Loucy (cell line): ENCODE measurements around the gene TMEM169.

Experiments used
- H2AFZ ChIP-seq: fragments of 200-600 bp; sonication (generic); 2 replicates; pipeline ENCODE4 v1.6.0; 2016; ENCODE audit warnings: antibody characterized with exemption, mild to moderate bottlenecking, low read length, moderate library complexity
- H3F3A ChIP-seq: fragments of 200-600 bp; 2 replicates; pipeline ENCODE4 v1.6.0; 2016; ENCODE audit warnings: antibody characterized with exemption, low read depth, mild to moderate bottlenecking
- H3K27me3 ChIP-seq: fragments of 200-600 bp; sonication (generic); 2 replicates; pipeline ENCODE4 v1.6.1; 2014; ENCODE audit warnings: low read length, mild to moderate bottlenecking; ENCODE audit not compliant: insufficient read depth, poor library complexity, severe bottlenecking
- H3K36me3 ChIP-seq: fragments of 200-600 bp; sonication (generic); 2 replicates; pipeline ENCODE4 v1.6.1; 2016; ENCODE audit warnings: low read length; ENCODE audit not compliant: insufficient read depth
- H3K4me1 ChIP-seq: fragments of 200-600 bp; sonication (generic); 2 replicates; pipeline ENCODE4 v1.5.1; 2014; ENCODE audit warnings: low read length, mild to moderate bottlenecking; ENCODE audit not compliant: insufficient read depth, poor library complexity, severe bottlenecking
- H3K4me2 ChIP-seq: fragments of 200-600 bp; sonication (generic); 2 replicates; pipeline ENCODE4 v1.6.0; 2014; ENCODE audit warnings: antibody characterized with exemption, low read length, low read depth, mild to moderate bottlenecking; ENCODE audit not compliant: poor library complexity, severe bottlenecking
- H3K4me3 ChIP-seq: fragments of 200-600 bp; sonication (generic); 2 replicates; pipeline ENCODE4 v1.5.1; 2014; ENCODE audit warnings: low read length, mild to moderate bottlenecking, mixed read lengths; ENCODE audit not compliant: poor library complexity, severe bottlenecking
- H3K79me2 ChIP-seq: fragments of 200-600 bp; sonication (generic); 2 replicates; pipeline ENCODE4 v1.6.1; 2014; ENCODE audit warnings: low read length; ENCODE audit not compliant: insufficient read depth
- H3K9ac ChIP-seq: fragments of 200-600 bp; sonication (generic); 2 replicates; pipeline ENCODE4 v1.6.0; 2014; ENCODE audit warnings: mild to moderate bottlenecking, low read depth, low read length, moderate library complexity; ENCODE audit not compliant: poor library complexity, severe bottlenecking
- H3K9me2 ChIP-seq: fragments of 200-600 bp; sonication (generic); replicated peaks from 2 replicates; pipeline ENCODE4 v1.6.1; 2016; ENCODE audit warnings: low read depth, low read length, mixed read lengths
- H3K9me3 ChIP-seq: fragments of 200-600 bp; sonication (generic); 2 replicates; pipeline ENCODE4 v1.6.1; 2014; ENCODE audit warnings: mild to moderate bottlenecking, antibody characterized with exemption, low read length, low read depth; ENCODE audit not compliant: insufficient read depth
- H4K20me1 ChIP-seq: fragments of 200-600 bp; sonication (generic); 2 replicates; pipeline ENCODE4 v1.6.0; 2014; ENCODE audit warnings: antibody characterized with exemption, low read length, mild to moderate bottlenecking; ENCODE audit not compliant: insufficient read depth, poor library complexity, severe bottlenecking
- EZH2phosphoT487 ChIP-seq: fragments of 200-600 bp; IDR thresholded peaks from 2 replicates; pipeline ENCODE4 v1.6.1; 2018; ENCODE audit warnings: antibody characterized with exemption, mild to moderate bottlenecking, moderate library complexity, borderline replicate concordance
- TF ChIP-seq, protein P1 (sequence below): fragments of 200-600 bp; sonication (generic); conservative IDR thresholded peaks from 2 replicates; pipeline ENCODE4 v1.5.1; 2014; ENCODE audit warnings: mild to moderate bottlenecking, antibody characterized with exemption, low read length

TMEM169 gene

GRCh38 chr2:216066230-216066629 lies 15.5 kb upstream of the TMEM169 start:
- Histone ChIP-seq H3K27me3 (no peaks in the 10 kb centered on the region), H3K4me2 (no peak overlapping the region), H4K20me1 (no peaks in the 10 kb centered on the region), H3K4me3 (no peak overlapping the region), H3K36me3 (peaks cover 5% of the 10 kb centered on the region; the same call in 1 of the 2 replicates), H3K79me2 (no peaks in the 10 kb centered on the region), H3F3A (0 out of 2 replicates have a peak, but pooled peaks cover 4% of the 10 kb centered on the region), H3K9me3 (no peaks in the 10 kb centered on the region), H3K9me2 (no peaks in the 10 kb centered on the region), H3K4me1 (peaks cover 5% of the 10 kb centered on the region), H3K9ac (no peak overlapping the region), H2AFZ (no peak overlapping the region)
- no peak for TF ChIP-seq EZH2phosphoT487
- TF ChIP-seq, protein P1, sequence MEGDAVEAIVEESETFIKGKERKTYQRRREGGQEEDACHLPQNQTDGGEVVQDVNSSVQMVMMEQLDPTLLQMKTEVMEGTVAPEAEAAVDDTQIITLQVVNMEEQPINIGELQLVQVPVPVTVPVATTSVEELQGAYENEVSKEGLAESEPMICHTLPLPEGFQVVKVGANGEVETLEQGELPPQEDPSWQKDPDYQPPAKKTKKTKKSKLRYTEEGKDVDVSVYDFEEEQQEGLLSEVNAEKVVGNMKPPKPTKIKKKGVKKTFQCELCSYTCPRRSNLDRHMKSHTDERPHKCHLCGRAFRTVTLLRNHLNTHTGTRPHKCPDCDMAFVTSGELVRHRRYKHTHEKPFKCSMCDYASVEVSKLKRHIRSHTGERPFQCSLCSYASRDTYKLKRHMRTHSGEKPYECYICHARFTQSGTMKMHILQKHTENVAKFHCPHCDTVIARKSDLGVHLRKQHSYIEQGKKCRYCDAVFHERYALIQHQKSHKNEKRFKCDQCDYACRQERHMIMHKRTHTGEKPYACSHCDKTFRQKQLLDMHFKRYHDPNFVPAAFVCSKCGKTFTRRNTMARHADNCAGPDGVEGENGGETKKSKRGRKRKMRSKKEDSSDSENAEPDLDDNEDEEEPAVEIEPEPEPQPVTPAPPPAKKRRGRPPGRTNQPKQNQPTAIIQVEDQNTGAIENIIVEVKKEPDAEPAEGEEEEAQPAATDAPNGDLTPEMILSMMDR = no peak

- Histone ChIP-seq H3K4me3 (no peak overlapping the region), H3K9me2 (no peaks in the 10 kb centered on the region), H3F3A (0 out of 2 replicates have a peak, but pooled peaks cover 4% of the 10 kb centered on the region), H3K36me3 (peaks cover 5% of the 10 kb centered on the region; the same call in 1 of the 2 replicates), H3K27me3 (no peaks in the 10 kb centered on the region), H3K4me2 (no peak overlapping the region), H3K9ac (no peak overlapping the region), H3K9me3 (no peaks in the 10 kb centered on the region), H4K20me1 (no peaks in the 10 kb centered on the region), H2AFZ (no peak overlapping the region), H3K4me1 (peaks cover 5% of the 10 kb centered on the region), H3K79me2 (no peaks in the 10 kb centered on the region)
- TF ChIP-seq, protein P1 = no peak
- TF ChIP-seq EZH2phosphoT487 = no peak
Measured at GRCh38 chr2:216069028-216069427, 12.7 kb upstream of the TMEM169 start.

- H4K20me1 ChIP-seq = no peaks in the 10 kb centered on the region
- H3K4me1 ChIP-seq = peaks cover 15% of the 10 kb centered on the region
- H2AFZ ChIP-seq = no peak overlapping the region
- no peak overlapping the region for H3K9ac ChIP-seq
- no peaks in the 10 kb centered on the region for H3K9me2 ChIP-seq
- no peaks in the 10 kb centered on the region for H3K27me3 ChIP-seq
- 0 out of 2 replicates have a peak, but pooled peaks cover 4% of the 10 kb centered on the region for H3F3A ChIP-seq
- no peaks in the 10 kb centered on the region for H3K9me3 ChIP-seq
- no peaks in the 10 kb centered on the region for H3K79me2 ChIP-seq
- H3K4me2 ChIP-seq = no peak overlapping the region
- H3K4me3 ChIP-seq = no peak overlapping the region
- H3K36me3 ChIP-seq = no peaks in the 10 kb centered on the region; the same call in 1 of the 2 replicates
- TF ChIP-seq, protein P1 = no peak
- no peak for TF ChIP-seq EZH2phosphoT487
Measured at GRCh38 chr2:216070195-216070594, 11.5 kb upstream of the TMEM169 start.
